LNCAP (cell line): Measurements from ENCODE around the gene OR52E2.

Source experiments
- CTCF ChIP-seq: fragments of 450-650 bp; IDR thresholded peaks from 2 replicates; pipeline ENCODE4 v1.5.1; 2017; ENCODE audit warnings: mild to moderate bottlenecking

OR52E2 gene

GRCh38 chr11:5059391-5059790 lies at the start of gene OR52E2:
Gene OR52E2, minus strand, starts transcription at chr11:5059627. Its CDS starts 0 bp downstream, at chr11:5059627.
- TF ChIP-seq CTCF, result no peak

- TF ChIP-seq CTCF, result no peak
Observed at GRCh38 chr11:5107285-5107684, 47.9 kb upstream of the OR52E2 start.

- TF ChIP-seq CTCF, result no peak
Observed at GRCh38 chr11:5103066-5103465, 43.6 kb upstream of the OR52E2 start.

GRCh38 chr11:5102246-5102645 lies 42.8 kb upstream of the OR52E2 start:
- TF ChIP-seq CTCF, result no peak

GRCh38 chr11:5096011-5096410 lies 36.6 kb upstream of the OR52E2 start:
- no peak for TF ChIP-seq CTCF

- no peak for TF ChIP-seq CTCF
Observed at GRCh38 chr11:5092821-5093585, 33.6 kb upstream of the OR52E2 start.

GRCh38 chr11:5090668-5091067 lies 31.2 kb upstream of the OR52E2 start:
- no peak for TF ChIP-seq CTCF

- no peak for TF ChIP-seq CTCF
Observed at GRCh38 chr11:5088556-5088955, 29.1 kb upstream of the OR52E2 start.
